ENCODE results near the gene PRKAR2B. TPM values are rescaled to one million over a fixed set of nuclear protein-coding genes. Genes with fewer than 3 reads are reported as not detected.

PRKAR2B gene
- total RNA-seq, 1 experiment from 2014 or later, result 15.1 TPM

DNA sequence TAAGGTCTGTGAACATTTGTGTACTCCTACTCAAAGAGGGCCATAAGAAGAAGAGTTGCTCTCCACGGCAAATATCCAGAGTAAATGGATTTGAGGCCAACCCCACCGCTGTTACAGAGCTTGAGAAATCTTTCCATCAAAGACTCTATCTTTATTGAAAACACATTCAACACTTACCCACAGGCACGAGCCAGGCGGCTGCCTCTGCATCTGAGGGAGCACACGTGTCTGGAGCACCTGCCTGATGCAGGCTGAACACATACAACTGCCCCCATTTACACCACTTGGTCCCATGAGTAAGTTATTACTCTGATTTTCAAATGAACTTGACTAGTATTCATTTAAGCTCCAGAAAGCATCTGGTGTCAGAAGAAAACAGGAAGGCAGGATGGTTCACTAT, 163.0 kb downstream of the PRKAR2B start:
- Histone ChIP-seq H3K27me3 (ENCODE audit: insufficient read depth, low read length) (no peaks in the 10 kb centered on the region), H3K79me2 (ENCODE audit: insufficient read depth, low read length) (no peaks in the 10 kb centered on the region), H3K27ac (ENCODE audit: low read depth, low read length) (no peak overlapping the region), H3K4me3 (replicated peaks in 1 of 2; ENCODE audit: low read depth in 1 of 2, low read length in 2 of 2) (no peak overlapping the region), H4K20me1 (ENCODE audit: insufficient read depth) (no peaks in the 10 kb centered on the region), H3K9me3 (ENCODE audit: control insufficient read depth in 1 of 2, insufficient read depth in 1 of 2, low read depth in 1 of 2, low read length in 2 of 2) (no peaks in the 10 kb centered on the region), H3K4me1 (ENCODE audit: control insufficient read depth in 1 of 2, insufficient read depth in 2 of 2, low read length in 2 of 2) (no peaks in the 10 kb centered on the region), H3K36me3 (ENCODE audit: control insufficient read depth in 1 of 2, insufficient read depth in 2 of 2, low read length in 2 of 2) (0 out of 4 replicates have a peak, but pooled peaks cover 0 to 4% of the 10 kb centered on the region in 2 experiments), H3K9ac (ENCODE audit: low read length) (no peak overlapping the region), H3K9me2 (ENCODE audit: insufficient read depth) (no peaks in the 10 kb centered on the region), H2AFZ (ENCODE audit: low read depth, low read length, poor library complexity, severe bottlenecking) (no peak overlapping the region), H3K4me2 (ENCODE audit: low read length) (no peak overlapping the region)
- ATAC-seq (no peak), DNase-seq (ENCODE audit: low read depth, low spot score) (no peak)
- ChIA-PET CTCF (no interaction called here), POLR2A (no interaction called here), RAD21 (ENCODE audit: low non-redundant PET in 1 of 2, low total read pairs in 2 of 2, uncharacterized antibody in 2 of 2, unreplicated experiment in 2 of 2) (no interaction called here)
- intact Hi-C loops (cut with micrococcal nuclease), result no loop called here
- BruUV-seq (replicated peaks), result no TSS peak
- TF ChIP-seq EZH2 (IDR thresholded peaks at IDR 0.05), result no peak
- TF ChIP-seq SP1 (IDR thresholded peaks at IDR 0.05; ENCODE audit: low read depth), result no peak
- no peak for TF ChIP-seq SRF (IDR thresholded peaks at IDR 0.05; ENCODE audit: low read depth)
- TF ChIP-seq ELF1 (IDR thresholded peaks at IDR 0.05; ENCODE audit: borderline replicate concordance, low read depth), result no peak
- no peak for TF ChIP-seq CBX3 (IDR thresholded peaks at IDR 0.05; ENCODE audit: low read depth)
- TF ChIP-seq ZNF274 (IDR thresholded peaks at IDR 0.05; ENCODE audit: low read depth, low read length), result no peak
- TF ChIP-seq CEBPB (IDR thresholded peaks at IDR 0.05; ENCODE audit: low read depth), result no peak
- no peak for TF ChIP-seq ZFX (IDR thresholded peaks at IDR 0.05)
- no peak for TF ChIP-seq RAD21 (IDR thresholded peaks at IDR 0.05; ENCODE audit: low read depth)
- TF ChIP-seq SIN3A (IDR thresholded peaks at IDR 0.05; ENCODE audit: low read depth), result no peak
- no peak for TF ChIP-seq JUND (IDR thresholded peaks at IDR 0.05)
- TF ChIP-seq EGR1 (IDR thresholded peaks at IDR 0.05; ENCODE audit: low read depth), result no peak
- TF ChIP-seq POLR2AphosphoS5 (IDR thresholded peaks at IDR 0.05; ENCODE audit: low read depth, low read length), result no peak

DNA sequence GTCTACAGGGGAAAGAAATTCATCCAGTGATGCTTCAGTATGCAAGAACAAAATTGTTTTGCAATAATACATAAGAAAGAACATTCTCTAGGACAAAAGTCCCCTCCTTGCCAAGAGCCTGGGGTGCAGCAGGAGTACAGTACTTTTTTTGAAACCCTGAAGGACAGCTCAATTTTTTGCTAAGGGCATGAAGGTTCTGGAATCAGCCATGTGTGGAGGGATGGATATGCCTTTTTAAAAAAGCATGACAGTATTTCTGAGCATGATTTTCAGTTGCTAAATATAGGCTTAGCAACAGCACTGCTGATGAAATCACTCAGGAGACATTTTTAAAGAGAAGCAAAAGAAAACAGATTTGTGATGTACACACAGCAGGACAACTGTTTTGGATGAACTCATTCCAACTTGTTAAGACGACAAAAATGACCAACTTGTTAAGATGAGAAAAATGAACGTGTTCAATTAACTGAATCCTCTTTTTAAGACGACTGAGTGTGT, 163.6 kb downstream of the PRKAR2B start:
- no peaks in the 10 kb centered on the region for H3K9me3 ChIP-seq (ENCODE audit: control insufficient read depth in 1 of 2, insufficient read depth in 1 of 2, low read depth in 1 of 2, low read length in 2 of 2)
- no peaks in the 10 kb centered on the region for H3K36me3 ChIP-seq (ENCODE audit: control insufficient read depth in 1 of 2, insufficient read depth in 2 of 2, low read length in 2 of 2)
- DNase-seq (ENCODE audit: low read depth, low spot score) (no peak), ATAC-seq (no peak)
- CTCF ChIA-PET, result no interaction called here
- no peak overlapping the region for H2AFZ ChIP-seq (ENCODE audit: low read depth, low read length, poor library complexity, severe bottlenecking)
- H3K9me2 ChIP-seq (ENCODE audit: insufficient read depth), result no peaks in the 10 kb centered on the region
- H3K27ac ChIP-seq (ENCODE audit: low read depth, low read length), result no peak overlapping the region
- RAD21 ChIA-PET (ENCODE audit: low non-redundant PET in 1 of 2, low total read pairs in 2 of 2, uncharacterized antibody in 2 of 2, unreplicated experiment in 2 of 2), result no interaction called here
- no peaks in the 10 kb centered on the region for H3K79me2 ChIP-seq (ENCODE audit: insufficient read depth, low read length)
- TF ChIP-seq, protein P1, sequence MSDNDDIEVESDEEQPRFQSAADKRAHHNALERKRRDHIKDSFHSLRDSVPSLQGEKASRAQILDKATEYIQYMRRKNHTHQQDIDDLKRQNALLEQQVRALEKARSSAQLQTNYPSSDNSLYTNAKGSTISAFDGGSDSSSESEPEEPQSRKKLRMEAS (IDR thresholded peaks at IDR 0.05), result no peak
- no peak for TF ChIP-seq SRF (IDR thresholded peaks at IDR 0.05; ENCODE audit: low read depth)
- TF ChIP-seq, protein P2, sequence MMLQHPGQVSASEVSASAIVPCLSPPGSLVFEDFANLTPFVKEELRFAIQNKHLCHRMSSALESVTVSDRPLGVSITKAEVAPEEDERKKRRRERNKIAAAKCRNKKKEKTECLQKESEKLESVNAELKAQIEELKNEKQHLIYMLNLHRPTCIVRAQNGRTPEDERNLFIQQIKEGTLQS (IDR thresholded peaks at IDR 0.05), result no peak
- TF ChIP-seq RAD21 (IDR thresholded peaks at IDR 0.05; ENCODE audit: low read depth), result no peak
- no peak for TF ChIP-seq POLR2A (IDR thresholded peaks at IDR 0.05; ENCODE audit: borderline replicate concordance, extremely low read depth, insufficient read depth, insufficient read length)
- no peak for TF ChIP-seq POLR2AphosphoS5 (IDR thresholded peaks at IDR 0.05; ENCODE audit: low read depth, low read length)
- no peak for TF ChIP-seq ELF1 (IDR thresholded peaks at IDR 0.05; ENCODE audit: borderline replicate concordance, low read depth)
- TF ChIP-seq EZH2phosphoT487 (IDR thresholded peaks at IDR 0.05; ENCODE audit: borderline replicate concordance), result no peak
- TF ChIP-seq YY1 (IDR thresholded peaks at IDR 0.05; ENCODE audit: extremely low read depth, insufficient replicate concordance, low read depth, low read length), result no peak
- TF ChIP-seq FOSL1 (IDR thresholded peaks at IDR 0.05; ENCODE audit: low read depth), result no peak
- no peak for TF ChIP-seq ZFX (IDR thresholded peaks at IDR 0.05)
- POLR2A ChIA-PET, result no interaction called here
- no peaks in the 10 kb centered on the region for H4K20me1 ChIP-seq (ENCODE audit: insufficient read depth)
- H3K4me1 ChIP-seq (ENCODE audit: control insufficient read depth in 1 of 2, insufficient read depth in 2 of 2, low read length in 2 of 2), result no peaks in the 10 kb centered on the region
- intact Hi-C loops (cut with micrococcal nuclease), result no loop called here
- no peak overlapping the region for H3K9ac ChIP-seq (ENCODE audit: low read length)
- no peaks in the 10 kb centered on the region for H3K27me3 ChIP-seq (ENCODE audit: insufficient read depth, low read length)
- H3K4me2 ChIP-seq (ENCODE audit: low read length), result no peak overlapping the region
- H3K4me3 ChIP-seq (replicated peaks in 1 of 2; ENCODE audit: low read depth in 1 of 2, low read length in 2 of 2), result no peak overlapping the region
- BruUV-seq (replicated peaks), result no TSS peak
